Thoracic aorta (tissue), 2 donors: ENCODE results near the gene LTK. TPM values are rescaled to one million over a fixed set of nuclear protein-coding genes. Genes with fewer than 3 reads are reported as not detected.

Experiments
- ATAC-seq: fragments of 150-250 bp; one replicate; pipeline ENCODE4 v1.8.0; 2017; ENCODE audit warnings: low read depth; ENCODE audit not compliant: insufficient number of reproducible peaks, low FRiP score
- DNase-seq: peaks from one replicate; pipeline ENCODE4 v3.0.0-alpha.2; 2020; ENCODE audit warnings: low spot score
- H3K27ac ChIP-seq, 2 donors: fragments of 200-600 bp; sonication (generic); 1 replicate in 1 of 2; 2 replicates in 1 of 2; pipeline ENCODE4 v1.5.1; 2016; ENCODE audit warnings: mild to moderate bottlenecking in 2 of 2, moderate library complexity in 2 of 2
- H3K27me3 ChIP-seq: fragments of 200-600 bp; sonication (generic); replicated peaks from 2 replicates; pipeline ENCODE4 v1.6.0; 2016; ENCODE audit warnings: mild to moderate bottlenecking; ENCODE audit not compliant: insufficient read depth
- H3K36me3 ChIP-seq: fragments of 200-600 bp; sonication (generic); one replicate; pipeline ENCODE4 v1.5.1; 2016
- H3K4me1 ChIP-seq, 2 donors: fragments of 200-600 bp; sonication (generic); 1 replicate in 1 of 2; 2 replicates in 1 of 2; pipeline versions ENCODE4 v1.5.1 to v1.6.0; 2016; ENCODE audit warnings: low read depth in 2 of 2, mild to moderate bottlenecking in 1 of 2; ENCODE audit not compliant: control insufficient read depth in 1 of 2
- H3K4me3 ChIP-seq: fragments of 200-600 bp; sonication (generic); 2 replicates; pipeline ENCODE4 v1.5.1; 2016; ENCODE audit warnings: mild to moderate bottlenecking
- H3K9me3 ChIP-seq: fragments of 200-600 bp; sonication (generic); 2 replicates; pipeline ENCODE4 v1.5.1; 2016
- total RNA-seq, 2 donors: library from RNA; depleted of rRNA; stranded (reverse); fragments of >200 nt; gene quantifications; one replicate each; pipeline versions ENCODE4 v1.1.0 to v1.2.3, GENCODE V29; 2016
- TF ChIP-seq, protein P1 (sequence below): fragments of 200-600 bp; sonication (generic); IDR thresholded peaks from one replicate; pipeline ENCODE4 v1.5.1; 2019; ENCODE audit warnings: antibody characterized with exemption

The LTK gene
- total RNA-seq, 2 donors from 2014 or later = 0.35 to 0.81 TPM

DNA sequence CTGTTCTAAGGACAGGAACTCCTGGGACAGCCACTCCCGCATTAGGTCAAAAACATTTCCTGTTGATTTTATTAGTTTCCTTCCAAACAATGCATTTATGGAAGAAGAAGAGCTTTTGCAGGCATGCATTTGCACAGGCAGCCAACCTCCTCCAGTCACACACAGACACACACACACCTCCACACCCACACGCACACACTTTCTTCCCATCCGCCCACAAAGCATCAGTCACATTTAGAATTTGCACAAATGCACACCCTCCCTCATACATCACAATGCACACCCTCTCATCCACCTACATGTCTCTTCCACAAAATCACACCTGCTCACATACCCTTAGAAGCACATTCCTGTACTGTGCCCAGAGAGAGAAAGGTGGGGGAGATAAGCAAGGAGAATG lies 41.3 kb upstream of the LTK start:
- Histone ChIP-seq H3K4me1 (peaks cover 3 to 15% of the 10 kb centered on the region in 2 donors), H3K27ac (no peak overlapping the region), H3K36me3 (no peaks in the 10 kb centered on the region), H3K9me3 (no peaks in the 10 kb centered on the region), H3K4me3 (no peak overlapping the region), H3K27me3 (no peaks in the 10 kb centered on the region)
- ATAC-seq (no peak), DNase-seq (no peak)
- TF ChIP-seq, protein P1, sequence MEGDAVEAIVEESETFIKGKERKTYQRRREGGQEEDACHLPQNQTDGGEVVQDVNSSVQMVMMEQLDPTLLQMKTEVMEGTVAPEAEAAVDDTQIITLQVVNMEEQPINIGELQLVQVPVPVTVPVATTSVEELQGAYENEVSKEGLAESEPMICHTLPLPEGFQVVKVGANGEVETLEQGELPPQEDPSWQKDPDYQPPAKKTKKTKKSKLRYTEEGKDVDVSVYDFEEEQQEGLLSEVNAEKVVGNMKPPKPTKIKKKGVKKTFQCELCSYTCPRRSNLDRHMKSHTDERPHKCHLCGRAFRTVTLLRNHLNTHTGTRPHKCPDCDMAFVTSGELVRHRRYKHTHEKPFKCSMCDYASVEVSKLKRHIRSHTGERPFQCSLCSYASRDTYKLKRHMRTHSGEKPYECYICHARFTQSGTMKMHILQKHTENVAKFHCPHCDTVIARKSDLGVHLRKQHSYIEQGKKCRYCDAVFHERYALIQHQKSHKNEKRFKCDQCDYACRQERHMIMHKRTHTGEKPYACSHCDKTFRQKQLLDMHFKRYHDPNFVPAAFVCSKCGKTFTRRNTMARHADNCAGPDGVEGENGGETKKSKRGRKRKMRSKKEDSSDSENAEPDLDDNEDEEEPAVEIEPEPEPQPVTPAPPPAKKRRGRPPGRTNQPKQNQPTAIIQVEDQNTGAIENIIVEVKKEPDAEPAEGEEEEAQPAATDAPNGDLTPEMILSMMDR = no peak

DNA sequence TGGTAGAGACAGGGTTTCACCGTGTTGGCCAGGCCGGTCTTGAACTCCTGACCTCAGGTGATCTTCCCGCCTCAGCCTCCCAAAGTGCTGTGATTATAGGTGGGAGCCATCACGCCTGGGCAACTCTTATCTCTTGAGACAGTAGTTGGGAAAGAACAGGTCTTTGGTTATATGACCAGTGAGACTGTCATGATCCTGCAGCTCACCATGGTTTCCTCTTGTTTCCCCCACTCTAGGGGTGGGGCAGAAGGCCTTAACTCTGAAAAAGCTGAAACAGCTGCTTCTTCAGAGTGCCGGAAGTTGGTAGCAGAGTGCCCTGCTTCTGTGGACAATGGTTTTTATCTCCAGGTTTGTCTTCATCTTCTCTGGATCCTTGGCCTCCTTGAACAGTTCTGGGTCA lies 40.7 kb upstream of the LTK start:
- ATAC-seq (no peak), DNase-seq (no peak)
- Histone ChIP-seq H3K27ac (no peak overlapping the region), H3K27me3 (no peaks in the 10 kb centered on the region), H3K36me3 (no peaks in the 10 kb centered on the region), H3K4me1 (peaks cover 0 to 10% of the 10 kb centered on the region in 2 donors), H3K9me3 (no peaks in the 10 kb centered on the region), H3K4me3 (no peak overlapping the region)
- TF ChIP-seq, protein P1 = no peak

- DNase-seq (no peak), ATAC-seq (no peak)
- no peaks in the 10 kb centered on the region for H3K27me3 ChIP-seq
- no peak overlapping the region for H3K4me3 ChIP-seq
- no peaks in the 10 kb centered on the region for H3K36me3 ChIP-seq
- H3K9me3 ChIP-seq = no peaks in the 10 kb centered on the region
- TF ChIP-seq, protein P1 = no peak
- no peak overlapping the region for H3K27ac ChIP-seq
- H3K4me1 ChIP-seq = peaks cover 0 to 10% of the 10 kb centered on the region in 2 donors
Observed at GRCh38 chr15:41553731-41554130, 40.1 kb upstream of the LTK start.

DNA sequence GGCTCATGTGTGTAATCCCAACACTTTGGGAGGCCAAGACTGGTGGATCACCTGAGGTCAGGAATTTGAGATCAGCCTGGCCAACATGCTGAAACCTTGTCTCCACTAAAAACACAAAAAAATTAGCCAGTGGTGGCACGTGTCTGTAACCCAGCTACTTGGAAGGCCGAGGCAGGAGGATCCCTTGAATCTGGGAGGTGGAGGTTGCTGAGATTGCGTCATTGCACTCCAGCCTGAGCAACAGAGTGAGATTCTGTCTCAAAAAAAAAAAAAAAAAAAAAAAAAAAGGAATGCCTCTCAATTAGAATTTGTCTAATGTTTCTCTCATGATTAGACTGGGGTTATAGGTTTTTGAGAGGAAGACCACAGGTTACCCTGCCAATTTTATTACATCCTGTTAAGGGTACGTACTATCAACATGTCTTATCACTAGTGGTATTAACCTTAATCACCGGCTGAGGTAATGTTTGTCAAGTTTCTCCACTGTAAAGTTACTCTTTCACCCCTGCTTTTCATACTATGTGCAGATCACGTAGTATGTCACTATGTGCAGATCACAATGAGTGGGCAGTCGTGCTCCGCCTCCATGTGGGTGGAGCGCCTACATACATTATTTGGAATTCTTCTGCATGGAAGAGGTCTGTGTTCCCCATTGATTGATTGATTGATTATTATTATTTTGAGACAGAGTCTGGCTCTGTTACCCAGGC lies 36.6 kb upstream of the LTK start:
- H3K36me3 ChIP-seq = no peaks in the 10 kb centered on the region
- TF ChIP-seq, protein P1 = no peak
- H3K4me1 ChIP-seq = no peaks in the 10 kb centered on the region
- ATAC-seq = no peak
- H3K4me3 ChIP-seq = no peak overlapping the region
- no peaks in the 10 kb centered on the region for H3K9me3 ChIP-seq
- no peak overlapping the region for H3K27ac ChIP-seq
- DNase-seq = no peak
- H3K27me3 ChIP-seq = no peaks in the 10 kb centered on the region

- no peaks in the 10 kb centered on the region for H3K9me3 ChIP-seq
- H3K27me3 ChIP-seq = no peaks in the 10 kb centered on the region
- no peak for DNase-seq
- no peak for ATAC-seq
- no peaks in the 10 kb centered on the region for H3K36me3 ChIP-seq
- H3K27ac ChIP-seq = no peak overlapping the region
- H3K4me1 ChIP-seq = peaks cover 3 to 10% of the 10 kb centered on the region in 2 donors
- TF ChIP-seq, protein P1 = no peak
- no peak overlapping the region for H3K4me3 ChIP-seq
Observed at GRCh38 chr15:41546851-41547786, 33.5 kb upstream of the LTK start.
